PFSK-1 (cell line): Measurements from ENCODE around the gene DLGAP4.

Source experiments
- POLR2AphosphoS5 ChIP-seq: IDR thresholded peaks from 2 replicates; pipeline ENCODE4 v1.6.1; 2012; ENCODE audit warnings: low read depth, mild to moderate bottlenecking, control low read depth, low read length, moderate library complexity
- REST ChIP-seq, 2 experiments: IDR thresholded peaks; 2 replicates each; pipeline versions ENCODE4 v1.6.1 to v1.8.0; 2011 to 2012; ENCODE audit warnings: low read depth in 2 of 2, low read length in 2 of 2, control low read depth in 1 of 2, inconsistent platforms in 1 of 2, mild to moderate bottlenecking in 1 of 2, moderate library complexity in 1 of 2; ENCODE audit not compliant: insufficient read depth in 1 of 2
- SIN3A ChIP-seq: IDR thresholded peaks from 2 replicates; pipeline ENCODE4 v1.6.1; 2012; ENCODE audit warnings: mild to moderate bottlenecking, low read length, moderate library complexity, borderline replicate concordance; ENCODE audit not compliant: insufficient read depth
- TAF1 ChIP-seq: IDR thresholded peaks from 2 replicates; pipeline ENCODE4 v1.6.1; 2012; ENCODE audit warnings: low read length, control low read depth, borderline replicate concordance; ENCODE audit not compliant: insufficient read depth

GRCh38 chr20:36396847-36397630 is 90.9 kb downstream of the DLGAP4 start:
- TF ChIP-seq REST (IDR thresholded peaks at IDR 0.05; ENCODE audit: insufficient read depth in 1 of 2, low read depth in 2 of 2, low read length in 2 of 2) (no peak), SIN3A (no peak), POLR2AphosphoS5 (no peak), TAF1 (no peak)
